ENCODE measurements around the gene RAPH1.

RAPH1 gene

GRCh38 chr2:203484266-203485112, 50.6 kb downstream of the RAPH1 start:
- DNase-seq (ENCODE audit: low read depth) = peak; percentile 20

- DNase-seq (ENCODE audit: low read depth) = no peak
Measured at GRCh38 chr2:203480623-203481022, 54.5 kb downstream of the RAPH1 start.

- DNase-seq (ENCODE audit: low read depth) = no peak
Measured at GRCh38 chr2:203476881-203477280, 58.2 kb downstream of the RAPH1 start.

GRCh38 chr2:203471323-203471722, 63.8 kb downstream of the RAPH1 start:
- DNase-seq (ENCODE audit: low read depth) = no peak

- DNase-seq (ENCODE audit: low read depth) = no peak
Measured at GRCh38 chr2:203470371-203470770, 64.7 kb downstream of the RAPH1 start.

- no peak for DNase-seq (ENCODE audit: low read depth)
Measured at GRCh38 chr2:203469546-203469945, 65.6 kb downstream of the RAPH1 start.

- DNase-seq (ENCODE audit: low read depth) = no peak
Measured at GRCh38 chr2:203463266-203463678, 71.8 kb downstream of the RAPH1 start.

GRCh38 chr2:203462308-203462707, 72.8 kb downstream of the RAPH1 start:
- no peak for DNase-seq (ENCODE audit: low read depth)

- no peak for DNase-seq (ENCODE audit: low read depth)
Measured at GRCh38 chr2:203461746-203462145, 73.4 kb downstream of the RAPH1 start.

- no peak for DNase-seq (ENCODE audit: low read depth)
Measured at GRCh38 chr2:203455209-203455608, 79.9 kb downstream of the RAPH1 start.

- peak; percentile 1 for DNase-seq (ENCODE audit: low read depth)
Measured at GRCh38 chr2:203453858-203454451, 81.1 kb downstream of the RAPH1 start.

GRCh38 chr2:203451689-203452088, 83.4 kb downstream of the RAPH1 start:
- no peak for DNase-seq (ENCODE audit: low read depth)

GRCh38 chr2:203451011-203451410, 84.1 kb downstream of the RAPH1 start:
- no peak for DNase-seq (ENCODE audit: low read depth)

- no peak for DNase-seq (ENCODE audit: low read depth)
Measured at GRCh38 chr2:203450561-203450960, 84.5 kb downstream of the RAPH1 start.

GRCh38 chr2:203446780-203447179, 88.3 kb downstream of the RAPH1 start:
- DNase-seq (ENCODE audit: low read depth) = no peak

- no peak for DNase-seq (ENCODE audit: low read depth)
Measured at GRCh38 chr2:203446071-203446481, 89.0 kb downstream of the RAPH1 start.

GRCh38 chr2:203444738-203445137, 90.4 kb downstream of the RAPH1 start:
- no peak for DNase-seq (ENCODE audit: low read depth)

- DNase-seq (ENCODE audit: low read depth) = no peak
Measured at GRCh38 chr2:203442463-203442862, 92.6 kb downstream of the RAPH1 start.

GRCh38 chr2:203441463-203441862, 93.6 kb downstream of the RAPH1 start:
- no peak for DNase-seq (ENCODE audit: low read depth)

GRCh38 chr2:203440671-203441070, 94.4 kb downstream of the RAPH1 start:
- DNase-seq (ENCODE audit: low read depth) = no peak

GRCh38 chr2:203438528-203438927, 96.6 kb downstream of the RAPH1 start:
- DNase-seq (ENCODE audit: low read depth) = no peak

GRCh38 chr2:203437511-203437910, 97.6 kb downstream of the RAPH1 start:
- DNase-seq (ENCODE audit: low read depth) = no peak

- no peak for DNase-seq (ENCODE audit: low read depth)
Measured at GRCh38 chr2:203436496-203436895, 98.6 kb downstream of the RAPH1 start.

GRCh38 chr2:203432811-203433210, 102.3 kb downstream of the RAPH1 start:
- no peak for DNase-seq (ENCODE audit: low read depth)
